Smooth muscle cell of trachea (primary cell): ENCODE measurements around the gene EPDR1. TPM values are rescaled to one million over a fixed set of nuclear protein-coding genes. Genes with fewer than 3 reads are reported as not detected.

Experiments used
- total RNA-seq: library from RNA; depleted of rRNA; stranded (reverse); fragments of >200 nt; gene quantifications from 2 replicates; pipeline ENCODE4 v1.2.1, GENCODE V29; 2014

The EPDR1 gene
- total RNA-seq = 19.5 and 66.8 TPM in 2 replicates

DNA sequence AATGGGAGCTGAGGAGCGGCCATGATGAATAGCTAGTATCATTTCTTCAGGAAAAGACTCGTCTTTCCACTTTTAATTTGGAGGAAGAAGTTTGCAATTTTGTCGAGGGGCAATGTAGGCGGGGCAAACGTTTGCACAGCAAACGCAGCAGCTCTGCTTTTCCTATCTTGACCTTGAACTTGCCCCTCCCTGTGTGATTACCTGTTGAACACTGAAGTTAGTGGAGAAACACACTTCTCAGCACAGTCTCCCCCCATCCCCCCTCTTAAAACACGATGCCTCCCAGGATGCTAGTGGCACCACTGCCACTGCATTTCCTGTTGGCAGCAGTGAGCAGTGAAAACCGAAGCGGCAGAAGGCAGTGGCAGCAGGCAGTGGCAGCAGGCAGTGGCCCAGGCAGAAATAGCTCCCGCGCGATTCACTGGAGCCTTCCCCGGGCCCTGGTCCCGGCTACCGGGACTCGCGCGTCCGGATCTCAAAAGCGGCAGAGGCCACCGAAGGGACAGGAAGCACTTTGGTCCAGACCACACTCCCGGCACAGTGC, at the start of gene EPDR1:
TSS of gene EPDR1 (plus strand) at position 336 of the 544 bp plus-strand sequence. CDS start 300 bp downstream, outside the sequence.

GRCh38 chr7:37916673-37917660, 3.5 kb upstream of the EPDR1 start, which contains the start of gene SFRP4:
SFRP4 (minus strand) TSS chr7:37916817; CDS start chr7:37916537, 280 bp downstream.

Other genes starting within 250 kb of the EPDR1 start
- gene GPR141, start 236.9 kb upstream of the EPDR1 start, total RNA-seq = not detected in 2 replicates
- not detected in 2 replicates for gene NME8, start 72.0 kb upstream of the EPDR1 start, total RNA-seq
- 1.7 and 8.1 TPM in 2 replicates for gene SFRP4, start 3.8 kb upstream of the EPDR1 start, total RNA-seq